HEK293 (cell line): ENCODE measurements around the gene DOCK9.

Experiments
- CTCF ChIA-PET: fragments of 350-600 bp; formaldehyde crosslinking; extraction: SDS; loops from one replicate; lab custom pipeline; 2021; ENCODE audit warnings: antibody characterized with exemption; lab: Yijun Ruan, JAX
- POLR2A ChIA-PET: fragments of 300-600 bp; formaldehyde crosslinking; extraction: SDS; loops from one replicate; lab custom pipeline; 2020; ENCODE audit warnings: antibody characterized with exemption, inconsistent platforms; lab: Yijun Ruan, JAX
- H3K27ac ChIP-seq: fragments of 200-500 bp; sonication (Bioruptor generic); 2 replicates; pipeline ENCODE4 v1.5.1; 2014; ENCODE audit warnings: low read depth, low read length, control low read depth, inconsistent platforms; ENCODE audit errors: extremely low read depth
- H3K36me3 ChIP-seq, 2 experiments: fragments of 200-500 bp in 1 of 2; sonication (Bioruptor generic) in 1 of 2; 1 replicate in 1 of 2; 2 replicates in 1 of 2; pipeline ENCODE4 v1.5.1; 2014 to 2017; ENCODE audit warnings: inconsistent platforms in 2 of 2, low read length in 2 of 2; ENCODE audit not compliant: control insufficient read depth in 2 of 2, insufficient read depth in 1 of 2
- H3K4me1 ChIP-seq: fragments of 200-500 bp; sonication (Bioruptor generic); 2 replicates; pipeline ENCODE4 v1.5.1; 2014; ENCODE audit warnings: mild to moderate bottlenecking, low read length, inconsistent platforms; ENCODE audit not compliant: control insufficient read depth, insufficient read depth
- H3K4me3 ChIP-seq: 2 replicates; pipeline ENCODE4 v1.5.1; 2011; ENCODE audit warnings: low read depth, mild to moderate bottlenecking, control low read depth, low read length, moderate library complexity
- H3K9me3 ChIP-seq: fragments of 200-500 bp; sonication (Bioruptor generic); 2 replicates; pipeline ENCODE4 v1.5.1; 2014; ENCODE audit warnings: low read depth, low read length, inconsistent platforms; ENCODE audit not compliant: control insufficient read depth, insufficient read depth
- EGR2 ChIP-seq: fragments of 450-650 bp; formaldehyde crosslinking; IDR thresholded peaks from 2 replicates; pipeline ENCODE4 v1.5.1; 2016; ENCODE audit warnings: low read depth, missing biosample characterization, missing genetic modification characterization
- KLF7 ChIP-seq: fragments of 450-650 bp; formaldehyde crosslinking; IDR thresholded peaks from 2 replicates; pipeline ENCODE4 v1.5.1; 2016; ENCODE audit warnings: missing biosample characterization, missing genetic modification characterization, borderline replicate concordance
- ZFHX2 ChIP-seq: fragments of 450-650 bp; formaldehyde crosslinking; conservative IDR thresholded peaks from 2 replicates; pipeline ENCODE4 v1.5.1; 2016; ENCODE audit warnings: missing biosample characterization, missing genetic modification characterization
- ZFP41 ChIP-seq: fragments of 450-650 bp; formaldehyde crosslinking; IDR thresholded peaks from 2 replicates; pipeline ENCODE4 v1.5.1; 2016; ENCODE audit warnings: missing biosample characterization, missing genetic modification characterization, borderline replicate concordance
- ZIC2 ChIP-seq: fragments of 450-650 bp; formaldehyde crosslinking; IDR thresholded peaks from 2 replicates; pipeline ENCODE4 v1.5.1; 2016; ENCODE audit warnings: missing biosample characterization, missing genetic modification characterization
- ZNF121 ChIP-seq: fragments of 450-650 bp; formaldehyde crosslinking; IDR thresholded peaks from 2 replicates; pipeline ENCODE4 v1.5.1; 2016; ENCODE audit warnings: missing biosample characterization, missing genetic modification characterization
- ZNF280D ChIP-seq: fragments of 450-650 bp; formaldehyde crosslinking; IDR thresholded peaks from 2 replicates; pipeline ENCODE4 v1.5.1; 2016; ENCODE audit warnings: missing biosample characterization, missing genetic modification characterization
- ZNF366 ChIP-seq: fragments of 450-650 bp; formaldehyde crosslinking; conservative IDR thresholded peaks from 2 replicates; pipeline ENCODE4 v1.5.1; 2016; ENCODE audit warnings: missing biosample characterization, missing genetic modification characterization
- ZNF391 ChIP-seq: fragments of 450-650 bp; formaldehyde crosslinking; IDR thresholded peaks from 2 replicates; pipeline ENCODE4 v1.5.1; 2016; ENCODE audit warnings: low read depth, missing biosample characterization, missing genetic modification characterization, borderline replicate concordance
- ZNF433 ChIP-seq: fragments of 450-650 bp; formaldehyde crosslinking; IDR thresholded peaks from 2 replicates; pipeline ENCODE4 v1.5.1; 2016; ENCODE audit warnings: missing biosample characterization, missing genetic modification characterization, low read depth
- ZNF501 ChIP-seq: fragments of 450-650 bp; formaldehyde crosslinking; IDR thresholded peaks from 2 replicates; pipeline ENCODE4 v1.5.1; 2016; ENCODE audit warnings: missing biosample characterization, missing genetic modification characterization
- ZNF548 ChIP-seq: fragments of 450-650 bp; formaldehyde crosslinking; IDR thresholded peaks from 2 replicates; pipeline ENCODE4 v1.5.1; 2016; ENCODE audit warnings: missing biosample characterization, missing genetic modification characterization
- ZNF664 ChIP-seq: fragments of 450-650 bp; formaldehyde crosslinking; IDR thresholded peaks from 2 replicates; pipeline ENCODE4 v1.5.1; 2016; ENCODE audit warnings: missing biosample characterization, missing genetic modification characterization
- ZNF677 ChIP-seq: fragments of 450-650 bp; IDR thresholded peaks from 2 replicates; pipeline ENCODE4 v1.5.0; 2018; ENCODE audit warnings: missing biosample characterization, mild to moderate bottlenecking, missing genetic modification characterization, moderate library complexity
- ZSCAN23 ChIP-seq: fragments of 450-650 bp; formaldehyde crosslinking; IDR thresholded peaks from 2 replicates; pipeline ENCODE4 v1.5.1; 2016; ENCODE audit warnings: missing biosample characterization, missing genetic modification characterization
- TF ChIP-seq, protein P1 (sequence below): fragments of 450-650 bp; formaldehyde crosslinking; IDR thresholded peaks from 2 replicates; pipeline ENCODE4 v1.5.1; 2016; ENCODE audit warnings: missing biosample characterization, missing genetic modification characterization
- TF ChIP-seq, protein P2 (sequence below): fragments of 450-650 bp; formaldehyde crosslinking; IDR thresholded peaks from 2 replicates; pipeline ENCODE4 v1.5.1; 2016; ENCODE audit warnings: missing biosample characterization, missing genetic modification characterization
- TF ChIP-seq, protein P3 (sequence below): fragments of 450-650 bp; formaldehyde crosslinking; IDR thresholded peaks from 2 replicates; pipeline ENCODE4 v1.5.1; 2016; ENCODE audit warnings: missing biosample characterization, missing genetic modification characterization

The DOCK9 gene

GRCh38 chr13:98962901-98963590 is 14.8 kb downstream of the DOCK9 start:
- POLR2A ChIA-PET, result no interaction called here
- Histone ChIP-seq H3K9me3 (no peaks in the 10 kb centered on the region), H3K27ac (no peak overlapping the region), H3K4me3 (no peak overlapping the region), H3K4me1 (no peaks in the 10 kb centered on the region; the same call in 1 of the 2 replicates), H3K36me3 (no peaks in the 10 kb centered on the region)
- TF ChIP-seq ZNF121 (tag by site-specific recombination) (no peak), ZNF501 (tag by site-specific recombination) (no peak), ZFP41 (tag by site-specific recombination) (no peak), ZNF548 (tag by site-specific recombination) (no peak), ZNF664 (tag by site-specific recombination) (no peak), ZNF677 (tag by site-specific recombination) (no peak)
- TF ChIP-seq, protein P1, sequence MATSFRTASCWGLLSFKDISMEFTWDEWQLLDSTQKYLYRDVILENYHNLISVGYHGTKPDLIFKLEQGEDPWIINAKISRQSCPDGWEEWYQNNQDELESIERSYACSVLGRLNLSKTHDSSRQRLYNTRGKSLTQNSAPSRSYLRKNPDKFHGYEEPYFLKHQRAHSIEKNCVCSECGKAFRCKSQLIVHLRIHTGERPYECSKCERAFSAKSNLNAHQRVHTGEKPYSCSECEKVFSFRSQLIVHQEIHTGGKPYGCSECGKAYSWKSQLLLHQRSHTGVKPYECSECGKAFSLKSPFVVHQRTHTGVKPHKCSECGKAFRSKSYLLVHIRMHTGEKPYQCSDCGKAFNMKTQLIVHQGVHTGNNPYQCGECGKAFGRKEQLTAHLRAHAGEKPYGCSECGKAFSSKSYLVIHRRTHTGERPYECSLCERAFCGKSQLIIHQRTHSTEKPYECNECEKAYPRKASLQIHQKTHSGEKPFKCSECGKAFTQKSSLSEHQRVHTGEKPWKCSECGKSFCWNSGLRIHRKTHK (tag by site-specific recombination), result no peak
- CTCF ChIA-PET, result interaction anchor here (0.7 kb wide), 1 partner anchor 532 kb away, joined by 3 read pairs; no protein-coding TSS in a partner anchor

DNA sequence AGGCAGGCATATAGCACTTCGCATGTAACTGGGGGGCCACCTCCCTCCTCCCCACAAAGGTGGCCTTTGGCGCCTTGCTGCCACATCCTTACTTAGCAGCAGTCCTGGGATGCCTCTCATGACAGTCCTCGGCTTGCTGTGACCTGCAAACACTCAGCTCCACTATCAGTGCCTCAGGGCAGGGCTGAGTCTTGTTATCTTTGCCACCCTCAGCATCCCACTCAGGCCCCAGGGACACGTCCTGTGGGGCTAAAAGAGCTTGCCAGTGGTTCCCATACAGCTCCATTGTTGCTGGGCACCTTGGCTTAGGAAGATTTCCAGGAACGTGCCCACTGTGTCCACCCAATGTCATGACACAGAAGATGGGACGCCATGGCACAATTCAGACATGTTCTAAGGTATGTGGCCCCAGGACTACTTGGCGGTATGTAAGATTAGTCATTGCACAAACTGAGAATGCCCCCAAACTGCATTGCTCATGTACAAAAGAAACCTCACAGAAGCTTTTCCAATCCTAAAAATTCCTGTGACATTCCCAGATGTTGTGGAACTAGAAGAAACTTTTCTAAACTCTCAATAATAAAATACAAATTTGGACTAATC is 16.3 kb downstream of the DOCK9 start:
- no peak overlapping the region for H3K27ac ChIP-seq
- no peaks in the 10 kb centered on the region for H3K36me3 ChIP-seq
- H3K4me3 ChIP-seq, result no peak overlapping the region
- no peaks in the 10 kb centered on the region for H3K9me3 ChIP-seq
- TF ChIP-seq EGR2 (tag by site-specific recombination) (0 out of 2 replicates have a peak, but pooled peaks have one; percentile 9), ZFHX2 (peak; percentile 41; the same call in 1 of the 2 replicates), ZSCAN23 (no peak)
- H3K4me1 ChIP-seq, result no peaks in the 10 kb centered on the region; the same call in 1 of the 2 replicates
- CTCF ChIA-PET, result interaction anchor here (0.9 kb wide), 1 partner anchor 64 kb away, joined by 3 read pairs; no protein-coding TSS in a partner anchor
- POLR2A ChIA-PET, result no interaction called here

DNA sequence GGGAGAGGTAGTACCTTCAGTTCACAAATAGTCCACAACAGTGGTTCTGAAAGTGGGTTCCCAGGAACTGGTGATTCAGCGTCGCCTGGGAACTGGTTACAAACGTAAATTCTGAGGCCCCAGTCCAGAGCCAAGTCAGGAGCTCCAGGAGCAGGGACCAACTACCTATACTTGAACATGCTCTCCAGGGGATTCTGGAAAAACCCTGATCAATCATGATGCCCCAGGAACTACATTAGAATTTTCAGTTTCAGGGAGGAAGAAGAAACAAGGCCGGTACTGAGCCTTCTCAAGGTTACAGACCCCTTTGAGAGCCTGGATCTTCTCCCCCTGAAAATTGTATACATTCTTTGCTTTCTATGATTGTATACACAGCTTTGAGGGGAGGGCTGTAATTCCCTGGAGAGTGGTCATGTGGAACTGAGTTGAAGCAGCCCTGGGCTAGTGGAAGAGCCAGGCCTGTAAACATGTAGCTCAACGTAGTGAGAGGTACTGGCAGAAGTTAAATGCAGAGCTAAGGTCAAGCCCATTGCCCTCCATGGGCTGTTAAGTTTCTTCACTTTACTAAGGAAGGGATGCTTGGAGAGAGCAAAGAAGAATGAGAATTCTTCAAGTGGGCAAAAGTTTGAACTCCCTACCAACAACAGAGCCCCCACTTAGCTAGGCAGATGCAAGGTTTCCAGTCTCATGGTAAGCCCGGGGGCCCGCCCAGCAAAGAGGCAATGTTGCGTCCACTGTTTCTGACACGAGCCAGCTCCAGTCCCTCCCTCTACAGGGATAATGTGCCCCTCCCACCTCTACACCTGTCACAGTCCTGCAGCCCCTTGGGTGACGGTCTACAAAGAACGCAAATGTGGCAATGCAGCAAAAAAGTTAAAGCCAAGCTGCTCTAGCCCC is 17.0 kb downstream of the DOCK9 start:
- no peak overlapping the region for H3K27ac ChIP-seq
- no peaks in the 10 kb centered on the region for H3K9me3 ChIP-seq
- no peaks in the 10 kb centered on the region; the same call in 1 of the 2 replicates for H3K4me1 ChIP-seq
- H3K4me3 ChIP-seq, result no peak overlapping the region
- H3K36me3 ChIP-seq, result no peaks in the 10 kb centered on the region
- POLR2A ChIA-PET, result no interaction called here
- CTCF ChIA-PET, result no interaction called here
- TF ChIP-seq ZNF280D (tag by site-specific recombination) (no peak), KLF7 (no peak), ZNF391 (tag by site-specific recombination) (no peak), ZIC2 (tag by site-specific recombination) (no peak), ZNF433 (no peak), ZNF366 (tag by site-specific recombination) (no peak)
- TF ChIP-seq, protein P2, sequence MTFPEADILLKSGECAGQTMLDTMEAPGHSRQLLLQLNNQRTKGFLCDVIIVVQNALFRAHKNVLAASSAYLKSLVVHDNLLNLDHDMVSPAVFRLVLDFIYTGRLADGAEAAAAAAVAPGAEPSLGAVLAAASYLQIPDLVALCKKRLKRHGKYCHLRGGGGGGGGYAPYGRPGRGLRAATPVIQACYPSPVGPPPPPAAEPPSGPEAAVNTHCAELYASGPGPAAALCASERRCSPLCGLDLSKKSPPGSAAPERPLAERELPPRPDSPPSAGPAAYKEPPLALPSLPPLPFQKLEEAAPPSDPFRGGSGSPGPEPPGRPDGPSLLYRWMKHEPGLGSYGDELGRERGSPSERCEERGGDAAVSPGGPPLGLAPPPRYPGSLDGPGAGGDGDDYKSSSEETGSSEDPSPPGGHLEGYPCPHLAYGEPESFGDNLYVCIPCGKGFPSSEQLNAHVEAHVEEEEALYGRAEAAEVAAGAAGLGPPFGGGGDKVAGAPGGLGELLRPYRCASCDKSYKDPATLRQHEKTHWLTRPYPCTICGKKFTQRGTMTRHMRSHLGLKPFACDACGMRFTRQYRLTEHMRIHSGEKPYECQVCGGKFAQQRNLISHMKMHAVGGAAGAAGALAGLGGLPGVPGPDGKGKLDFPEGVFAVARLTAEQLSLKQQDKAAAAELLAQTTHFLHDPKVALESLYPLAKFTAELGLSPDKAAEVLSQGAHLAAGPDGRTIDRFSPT (tag by site-specific recombination), result no peak
- TF ChIP-seq, protein P3, sequence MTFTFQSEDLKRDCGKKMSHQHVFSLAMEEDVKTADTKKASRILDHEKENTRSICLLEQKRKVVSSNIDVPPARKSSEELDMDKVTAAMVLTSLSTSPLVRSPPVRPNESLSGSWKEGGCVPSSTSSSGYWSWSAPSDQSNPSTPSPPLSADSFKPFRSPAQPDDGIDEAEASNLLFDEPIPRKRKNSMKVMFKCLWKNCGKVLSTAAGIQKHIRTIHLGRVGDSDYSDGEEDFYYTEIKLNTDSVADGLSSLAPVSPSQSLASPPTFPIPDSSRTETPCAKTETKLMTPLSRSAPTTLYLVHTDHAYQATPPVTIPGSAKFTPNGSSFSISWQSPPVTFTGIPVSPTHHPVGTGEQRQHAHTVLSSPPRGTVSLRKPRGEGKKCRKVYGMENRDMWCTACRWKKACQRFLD (tag by site-specific recombination), result no peak
